ENCODE results near the gene FGB. TPM values are rescaled to one million over a fixed set of nuclear protein-coding genes. Genes with fewer than 3 reads are reported as not detected.

The FGB gene
- total RNA-seq, 2 donors from 2014 or later: not detected

GRCh38 chr4:154559141-154559493 is 3.7 kb upstream of the FGB start:
- intact Hi-C loops (cut with DNase I): loop anchor here (5.0 to 10.0 kb wide), 2 partner anchors 63 to 216 kb away; no protein-coding TSS in a partner anchor
- ATAC-seq (no peak), DNase-seq (no peak)
- H3K9me3 ChIP-seq: no peaks in the 10 kb centered on the region
- H3K27me3 ChIP-seq: no peaks in the 10 kb centered on the region
- no peak for TF ChIP-seq CTCF (IDR thresholded peaks at IDR 0.05)
- TF ChIP-seq POLR2A (IDR thresholded peaks at IDR 0.05): no peak
- H3K4me1 ChIP-seq: peaks cover 7% of the 10 kb centered on the region
- no peak overlapping the region for H3K4me3 ChIP-seq
- H3K36me3 ChIP-seq (replicated peaks in 1 of 2; ENCODE audit: insufficient read depth in 1 of 2, low read depth in 2 of 2): no peaks in the 10 kb centered on the region
- WGBS, 2 donors: 50 to 68% methylated on average over 1 of the region's 1 CpG
- no peak overlapping the region for H3K27ac ChIP-seq

- intact Hi-C loops (cut with DNase I): loop anchor here (5.0 to 10.0 kb wide), 2 partner anchors 63 to 215 kb away; no protein-coding TSS in a partner anchor
- no peak for TF ChIP-seq POLR2A (IDR thresholded peaks at IDR 0.05)
- peak; percentile 13 to 77 (median 64) for TF ChIP-seq CTCF (IDR thresholded peaks at IDR 0.05)
Observed at GRCh38 chr4:154559494-154560418, 3.1 kb upstream of the FGB start.

GRCh38 chr4:154560419-154560801 is 2.4 kb upstream of the FGB start:
- intact Hi-C loops (cut with DNase I): no loop called here
- no peak overlapping the region for H3K27ac ChIP-seq
- H3K4me3 ChIP-seq: no peak overlapping the region
- H3K4me1 ChIP-seq: peaks cover 7% of the 10 kb centered on the region
- no peak for TF ChIP-seq POLR2A (IDR thresholded peaks at IDR 0.05)
- TF ChIP-seq CTCF (IDR thresholded peaks at IDR 0.05): no peak
- no peaks in the 10 kb centered on the region for H3K27me3 ChIP-seq
- ATAC-seq (no peak), DNase-seq (no peak)
- WGBS, 2 donors: 75 to 84% methylated on average over 1 of the region's 1 CpG
- H3K36me3 ChIP-seq (replicated peaks in 1 of 2; ENCODE audit: insufficient read depth in 1 of 2, low read depth in 2 of 2): no peaks in the 10 kb centered on the region
- H3K9me3 ChIP-seq: no peaks in the 10 kb centered on the region

More at GRCh38 chr4:154559494-154560418, 3.1 kb upstream of the FGB start:
- Histone ChIP-seq H3K27ac (no peak overlapping the region), H3K4me1 (peaks cover 7% of the 10 kb centered on the region), H3K27me3 (no peaks in the 10 kb centered on the region), H3K4me3 (no peak overlapping the region), H3K9me3 (no peaks in the 10 kb centered on the region), H3K36me3 (replicated peaks in 1 of 2; ENCODE audit: insufficient read depth in 1 of 2, low read depth in 2 of 2) (no peaks in the 10 kb centered on the region)
- WGBS, 2 donors: 56 to 57% methylated on average over 9 of the region's 9 CpGs
- ATAC-seq (peak; percentile 78), DNase-seq (peak in 2 of 4 donors; percentile 7 to 28)

GRCh38 chr4:154560824-154561231 is 2.0 kb upstream of the FGB start:
- ATAC-seq (no peak), DNase-seq (no peak)
- Histone ChIP-seq H3K27ac (no peak overlapping the region), H3K9me3 (no peaks in the 10 kb centered on the region), H3K4me3 (no peak overlapping the region), H3K36me3 (replicated peaks in 1 of 2; ENCODE audit: insufficient read depth in 1 of 2, low read depth in 2 of 2) (no peaks in the 10 kb centered on the region), H3K27me3 (no peaks in the 10 kb centered on the region), H3K4me1 (peaks cover 7% of the 10 kb centered on the region)
- TF ChIP-seq CTCF (IDR thresholded peaks at IDR 0.05) (no peak), POLR2A (IDR thresholded peaks at IDR 0.05) (no peak)
- 66 to 67% methylated on average over 4 of the region's 4 CpGs for WGBS, 2 donors
- intact Hi-C loops (cut with DNase I): no loop called here
